Fibroblast of lung (primary cell): ENCODE results near the gene TWIST2. TPM values are rescaled to one million over a fixed set of nuclear protein-coding genes. Genes with fewer than 3 reads are reported as not detected.

Source experiments
- DNase-seq, 2 donors: peaks; one replicate each; pipeline versions ENCODE4 v3.0.0 to v3.0.0-alpha.2; 2010; ENCODE audit warnings: low read depth in 2 of 2
- H2AFZ ChIP-seq: 2 replicates; pipeline ENCODE4 v1.5.1; 2012; ENCODE audit warnings: low read length, control low read depth, inconsistent platforms
- H3K27ac ChIP-seq: 2 replicates; pipeline ENCODE4 v1.5.1; 2011; ENCODE audit warnings: low read length, control low read depth; ENCODE audit not compliant: insufficient read depth
- H3K27me3 ChIP-seq: 2 replicates; pipeline ENCODE4 v1.5.1; 2011; ENCODE audit warnings: mild to moderate bottlenecking, low read length; ENCODE audit not compliant: control insufficient read depth, insufficient read depth
- H3K36me3 ChIP-seq: 2 replicates; pipeline ENCODE4 v1.5.1; 2011; ENCODE audit warnings: low read length; ENCODE audit not compliant: control insufficient read depth, insufficient read depth
- H3K4me1 ChIP-seq: 2 replicates; pipeline ENCODE4 v1.5.1; 2011; ENCODE audit warnings: low read length; ENCODE audit not compliant: control insufficient read depth, insufficient read depth; ENCODE audit errors: extremely low read depth
- H3K4me2 ChIP-seq: 2 replicates; pipeline ENCODE4 v1.5.1; 2011; ENCODE audit warnings: low read length, control low read depth; ENCODE audit not compliant: insufficient read depth; ENCODE audit errors: extremely low read depth
- H3K4me3 ChIP-seq, 4 experiments: fragments of 200-600 bp in 1 of 4; sonication (generic) in 1 of 4; replicated peaks in 1 of 4; 2 replicates each; pipeline ENCODE4 v1.5.1; 2011 to 2016; ENCODE audit warnings: low read length in 4 of 4, low read depth in 3 of 4, mild to moderate bottlenecking in 3 of 4, control low read depth in 2 of 4, inconsistent platforms in 1 of 4, mixed read lengths in 1 of 4; ENCODE audit not compliant: insufficient read depth in 1 of 4; ENCODE audit errors: control extremely low read depth in 1 of 4
- H3K79me2 ChIP-seq: 2 replicates; pipeline ENCODE4 v1.5.1; 2012; ENCODE audit warnings: mild to moderate bottlenecking, low read length, inconsistent platforms; ENCODE audit not compliant: control insufficient read depth, insufficient read depth
- H3K9ac ChIP-seq: 2 replicates; pipeline ENCODE4 v1.5.1; 2011; ENCODE audit warnings: mild to moderate bottlenecking, low read length, control low read depth; ENCODE audit not compliant: insufficient read depth
- H3K9me3 ChIP-seq: 2 replicates; pipeline ENCODE4 v1.5.1; 2012; ENCODE audit warnings: low read depth, low read length; ENCODE audit not compliant: control insufficient read depth, insufficient read depth
- H4K20me1 ChIP-seq: 2 replicates; pipeline ENCODE4 v1.5.1; 2011; ENCODE audit warnings: low read length; ENCODE audit not compliant: control insufficient read depth, insufficient read depth; ENCODE audit errors: extremely low read depth
- CTCF ChIP-seq, 2 donors: IDR thresholded peaks in 1 of 2; conservative IDR thresholded peaks in 1 of 2; 1 replicate in 1 of 2; 2 replicates in 1 of 2; pipeline ENCODE4 v1.5.1; 2011 to 2012; ENCODE audit warnings: low read length in 2 of 2, control low read depth in 1 of 2, inconsistent platforms in 1 of 2, low read depth in 1 of 2, mild to moderate bottlenecking in 1 of 2
- EZH2 ChIP-seq: IDR thresholded peaks from 2 replicates; pipeline ENCODE4 v1.5.1; 2012; ENCODE audit warnings: low read length, control low read depth, mild to moderate bottlenecking; ENCODE audit errors: missing control alignments
- polyA plus RNA-seq, 2 donors: library from polyadenylated mRNA; depleted of rRNA in 1 of 2; stranded (reverse) in 1 of 2; unstranded in 1 of 2; fragments of >200 nt; gene quantifications; 2 replicates each; pipeline ENCODE4 v1.2.1, GENCODE V29; 2011 to 2012; ENCODE audit warnings: missing spikeins in 1 of 2
- total RNA-seq: library from RNA; depleted of rRNA; stranded (reverse); fragments of >200 nt; gene quantifications from 2 replicates; pipeline ENCODE4 v1.2.1, GENCODE V29; 2014

TWIST2 gene
- total and polyA plus RNA-seq, 2 donors (not counting 1 experiment from before 2014, with no cell fraction given) = 85.2 to 118 TPM

- Histone ChIP-seq H3K4me3 (no peak overlapping the region), H3K36me3 (peaks cover 8% of the 10 kb centered on the region), H3K4me1 (peaks cover 46% of the 10 kb centered on the region), H3K9me3 (no peaks in the 10 kb centered on the region), H3K9ac (peak overlapping the region; percentile 45), H2AFZ (no peak overlapping the region), H3K79me2 (peaks cover 84% of the 10 kb centered on the region), H3K27ac (peak overlapping the region; percentile 74), H3K27me3 (no peaks in the 10 kb centered on the region), H4K20me1 (no peaks in the 10 kb centered on the region), H3K4me2 (peak overlapping the region; percentile 75)
- peak in 1 of 2 donors; percentile 36 for DNase-seq
- TF ChIP-seq CTCF (conservative IDR thresholded peaks at IDR 0.05 in 1 of 2, IDR thresholded peaks at IDR 0.05 in 1 of 2; ENCODE audit: low read depth in 1 of 2, low read length in 2 of 2) (no peak), EZH2 (no peak)
Measured at GRCh38 chr2:238895361-238895882, 47.5 kb downstream of the TWIST2 start.

DNA sequence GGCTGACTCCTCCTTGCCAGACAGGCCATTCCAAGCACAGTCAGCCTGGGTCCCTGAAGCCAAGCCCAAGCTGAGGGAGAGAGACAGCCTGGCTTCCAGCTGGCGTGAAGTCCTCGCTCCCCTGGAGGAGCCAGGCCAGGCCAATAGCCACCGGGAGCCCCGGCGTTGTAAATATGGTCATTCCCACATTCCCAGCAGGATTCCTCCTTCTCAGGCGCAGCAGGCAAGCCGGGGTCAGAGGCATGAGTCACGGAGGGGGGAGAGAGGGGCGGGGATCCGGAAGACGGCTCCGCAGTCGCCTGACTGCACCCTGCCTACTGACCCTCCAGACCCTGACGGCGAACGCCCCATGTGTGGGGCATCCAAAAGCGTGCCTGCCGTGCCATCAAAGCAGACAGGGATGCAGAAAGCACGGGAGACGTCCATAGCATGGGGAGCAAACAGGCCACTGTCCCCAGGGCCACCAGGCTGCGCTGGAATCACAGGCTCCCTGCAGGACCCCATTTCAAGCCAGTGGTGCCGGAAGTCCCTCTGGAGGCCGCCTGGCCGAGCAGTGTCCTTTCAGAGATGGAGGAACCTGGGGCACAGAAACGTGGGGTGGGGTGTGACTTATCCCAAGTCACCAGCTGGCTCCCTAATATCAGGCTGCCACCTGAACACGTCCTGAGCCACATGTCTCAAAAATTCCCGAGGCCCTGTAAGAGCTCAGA, 48.2 kb downstream of the TWIST2 start:
- Histone ChIP-seq H2AFZ (no peak overlapping the region), H4K20me1 (no peaks in the 10 kb centered on the region), H3K79me2 (peaks cover 84% of the 10 kb centered on the region), H3K4me2 (peak overlapping the region; percentile 75), H3K27ac (peak overlapping the region; percentile 74), H3K4me3 (no peak overlapping the region), H3K9ac (peak overlapping the region; percentile 45), H3K4me1 (peaks cover 48% of the 10 kb centered on the region), H3K9me3 (no peaks in the 10 kb centered on the region), H3K27me3 (no peaks in the 10 kb centered on the region), H3K36me3 (peaks cover 8% of the 10 kb centered on the region)
- no peak for TF ChIP-seq EZH2
- no peak for TF ChIP-seq CTCF (conservative IDR thresholded peaks at IDR 0.05 in 1 of 2, IDR thresholded peaks at IDR 0.05 in 1 of 2; ENCODE audit: low read depth in 1 of 2, low read length in 2 of 2)
- DNase-seq = peak; percentile 91 to 95

GRCh38 chr2:238896641-238897040, 48.8 kb downstream of the TWIST2 start:
- no peaks in the 10 kb centered on the region for H3K9me3 ChIP-seq
- peaks cover 48% of the 10 kb centered on the region for H3K4me1 ChIP-seq
- H2AFZ ChIP-seq = no peak overlapping the region
- H3K9ac ChIP-seq = peak overlapping the region; percentile 28
- H3K79me2 ChIP-seq = peaks cover 86% of the 10 kb centered on the region
- H3K27me3 ChIP-seq = no peaks in the 10 kb centered on the region
- no peak overlapping the region for H3K4me3 ChIP-seq
- peaks cover 7% of the 10 kb centered on the region for H3K36me3 ChIP-seq
- DNase-seq = no peak
- no peaks in the 10 kb centered on the region for H4K20me1 ChIP-seq
- peak overlapping the region; percentile 74 for H3K27ac ChIP-seq
- TF ChIP-seq EZH2 = no peak
- TF ChIP-seq CTCF (conservative IDR thresholded peaks at IDR 0.05 in 1 of 2, IDR thresholded peaks at IDR 0.05 in 1 of 2; ENCODE audit: low read depth in 1 of 2, low read length in 2 of 2) = no peak
- no peak overlapping the region for H3K4me2 ChIP-seq
